ENCODE measurements around the gene OVCA2.

Gene OVCA2

DNA sequence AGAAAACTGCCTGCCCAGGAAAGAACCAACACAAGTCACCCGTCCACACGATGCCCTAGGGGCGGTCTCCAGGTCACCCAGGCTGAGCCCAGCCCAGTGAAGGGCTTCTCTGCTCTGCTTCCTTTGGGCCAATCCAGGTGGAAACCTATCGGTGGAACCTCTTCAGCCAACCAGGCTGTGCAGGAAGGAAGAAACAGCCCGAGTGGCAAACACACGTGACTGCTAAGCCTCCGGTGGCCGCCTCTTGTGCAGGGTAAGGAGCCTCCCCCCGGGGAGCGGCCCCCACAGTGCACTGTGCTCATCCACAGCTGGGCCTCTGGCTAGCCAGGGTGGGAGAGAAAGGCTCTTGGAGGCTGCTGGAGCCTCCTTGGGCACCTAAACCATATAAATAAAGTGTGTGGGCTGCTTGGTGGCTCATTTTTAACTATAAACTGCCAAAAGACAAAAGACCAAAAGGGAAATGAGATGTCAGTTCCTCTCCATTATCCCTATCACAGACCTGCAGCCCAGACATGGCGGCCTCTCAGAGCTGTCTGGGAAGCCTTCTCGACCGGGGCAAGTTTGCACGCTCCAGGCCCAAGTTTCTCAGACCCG lies 19.1 kb upstream of the OVCA2 start:
- TF ChIP-seq, protein P1, sequence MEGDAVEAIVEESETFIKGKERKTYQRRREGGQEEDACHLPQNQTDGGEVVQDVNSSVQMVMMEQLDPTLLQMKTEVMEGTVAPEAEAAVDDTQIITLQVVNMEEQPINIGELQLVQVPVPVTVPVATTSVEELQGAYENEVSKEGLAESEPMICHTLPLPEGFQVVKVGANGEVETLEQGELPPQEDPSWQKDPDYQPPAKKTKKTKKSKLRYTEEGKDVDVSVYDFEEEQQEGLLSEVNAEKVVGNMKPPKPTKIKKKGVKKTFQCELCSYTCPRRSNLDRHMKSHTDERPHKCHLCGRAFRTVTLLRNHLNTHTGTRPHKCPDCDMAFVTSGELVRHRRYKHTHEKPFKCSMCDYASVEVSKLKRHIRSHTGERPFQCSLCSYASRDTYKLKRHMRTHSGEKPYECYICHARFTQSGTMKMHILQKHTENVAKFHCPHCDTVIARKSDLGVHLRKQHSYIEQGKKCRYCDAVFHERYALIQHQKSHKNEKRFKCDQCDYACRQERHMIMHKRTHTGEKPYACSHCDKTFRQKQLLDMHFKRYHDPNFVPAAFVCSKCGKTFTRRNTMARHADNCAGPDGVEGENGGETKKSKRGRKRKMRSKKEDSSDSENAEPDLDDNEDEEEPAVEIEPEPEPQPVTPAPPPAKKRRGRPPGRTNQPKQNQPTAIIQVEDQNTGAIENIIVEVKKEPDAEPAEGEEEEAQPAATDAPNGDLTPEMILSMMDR (conservative IDR thresholded peaks at IDR 0.05; ENCODE audit: control insufficient read depth, insufficient read depth, low read depth, low read length): no peak
- no peak overlapping the region for H3K4me3 ChIP-seq (ENCODE audit: control insufficient read depth, low read depth, low read length)
- DNase-seq (ENCODE audit: low read depth): no peak

GRCh38 chr17:2023256-2023655 lies 18.6 kb upstream of the OVCA2 start:
- H3K4me3 ChIP-seq (ENCODE audit: control insufficient read depth, low read depth, low read length): no peak overlapping the region
- no peak for DNase-seq (ENCODE audit: low read depth)
- TF ChIP-seq, protein P1 (conservative IDR thresholded peaks at IDR 0.05; ENCODE audit: control insufficient read depth, insufficient read depth, low read depth, low read length): no peak

DNA sequence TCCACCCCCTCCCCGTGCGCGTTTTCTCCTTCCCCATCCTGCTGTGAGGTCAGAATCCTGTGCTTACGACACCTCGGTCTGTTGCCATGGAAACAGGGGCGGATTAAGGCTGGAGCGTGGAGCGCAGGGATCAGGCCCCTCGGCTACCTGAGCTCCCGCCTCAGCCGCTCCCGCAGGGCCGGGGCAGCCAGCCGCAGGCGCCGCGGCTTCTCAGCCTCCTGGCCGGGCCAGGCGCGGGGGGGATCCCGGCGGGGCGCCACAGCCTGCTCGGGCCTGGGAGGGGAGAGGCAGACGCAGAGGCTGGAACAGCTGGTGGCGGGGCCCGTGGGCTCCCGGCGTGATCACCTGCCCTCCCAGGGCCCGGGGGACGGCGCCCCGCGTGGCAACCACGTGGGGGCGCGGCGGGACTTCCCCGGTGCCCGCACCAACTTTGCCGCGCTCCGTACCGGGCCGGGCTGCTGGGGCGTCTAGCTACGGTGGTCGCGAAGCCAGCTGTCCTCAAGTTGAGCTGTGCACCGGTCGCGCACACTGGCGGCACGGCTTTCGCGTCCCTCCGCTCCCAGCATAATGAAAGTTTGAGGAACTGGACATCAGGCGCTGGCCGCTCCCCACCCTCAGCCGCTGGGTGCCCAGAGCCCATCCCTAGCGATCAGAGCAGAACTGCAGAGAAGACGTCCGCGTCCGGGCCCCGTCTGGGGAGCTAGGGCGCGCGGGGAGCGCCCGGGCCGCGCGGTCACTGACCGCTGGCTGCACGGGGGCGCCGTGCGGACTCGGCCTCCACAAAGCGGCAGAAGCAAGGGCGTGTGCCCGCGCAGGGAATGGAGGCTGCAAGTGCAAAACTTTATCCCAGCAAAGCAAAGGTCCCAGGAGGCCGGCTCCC lies 17.9 kb upstream of the OVCA2 start:
- TF ChIP-seq, protein P1 (conservative IDR thresholded peaks at IDR 0.05; ENCODE audit: control insufficient read depth, insufficient read depth, low read depth, low read length): no peak
- DNase-seq (ENCODE audit: low read depth): peak; percentile 51
- no peak overlapping the region for H3K4me3 ChIP-seq (ENCODE audit: control insufficient read depth, low read depth, low read length)

DNA sequence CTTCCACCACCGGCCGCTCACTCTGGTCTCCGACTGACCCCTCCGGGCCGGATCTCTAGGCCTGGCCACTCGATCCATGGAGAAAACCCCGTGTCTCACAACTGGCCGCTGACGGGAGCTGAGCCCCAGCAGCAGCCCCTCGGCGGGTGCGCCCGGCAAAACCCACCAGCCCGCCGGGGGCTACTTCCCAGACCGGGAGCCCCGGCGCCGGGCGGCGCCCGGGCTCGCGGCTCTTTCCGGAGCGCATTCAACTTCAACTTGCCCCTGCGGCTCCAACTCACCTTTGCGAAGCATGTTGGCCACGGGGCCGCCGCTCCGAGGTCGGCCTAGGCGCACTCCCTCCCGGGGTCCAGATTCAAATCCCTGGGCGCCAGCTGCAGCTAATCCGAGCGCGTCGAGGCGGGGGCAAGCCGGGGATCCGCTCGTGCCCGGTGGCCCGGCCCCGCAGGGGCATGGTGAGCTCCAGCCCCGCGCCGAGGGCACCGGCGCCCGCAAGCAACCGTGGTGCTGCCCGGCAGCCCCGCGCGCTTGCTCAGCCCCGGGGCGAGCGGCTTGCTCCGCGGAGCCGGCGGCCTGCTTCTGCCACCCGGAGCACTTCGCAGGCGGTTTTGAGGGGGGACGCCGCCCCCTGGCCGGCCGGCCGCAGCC lies 17.1 kb upstream of the OVCA2 start:
- H3K4me3 ChIP-seq (ENCODE audit: control insufficient read depth, low read depth, low read length): no peak overlapping the region
- DNase-seq (ENCODE audit: low read depth): no peak

DNA sequence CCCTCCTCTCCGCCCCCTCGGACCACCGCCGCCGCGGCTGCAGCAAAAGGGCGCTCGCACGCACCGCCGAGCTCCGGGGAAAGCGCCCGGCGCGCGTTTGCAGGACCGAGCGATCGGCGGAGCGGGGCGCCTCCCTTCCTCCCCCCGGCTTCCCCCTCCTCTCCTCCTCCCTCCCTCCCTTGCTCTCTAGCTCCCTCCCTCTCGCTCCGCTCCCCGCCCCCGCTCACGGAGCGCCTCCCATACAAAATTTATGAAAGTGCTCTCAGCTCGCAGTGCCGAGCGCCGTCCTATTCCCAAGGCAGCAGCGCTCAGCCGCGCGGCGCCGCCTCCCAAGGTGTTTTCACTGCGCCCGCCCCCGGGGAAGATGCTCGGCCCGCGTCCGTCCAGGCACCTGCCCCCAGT lies 16.6 kb upstream of the OVCA2 start, which contains the start of gene RTN4RL1:
RTN4RL1 (minus strand) TSS at position 115 of the 402 bp plus-strand sequence. CDS start 469 bp downstream, outside the sequence.
- peak within 1 kb of the TSS; percentile 32 for H3K4me3 ChIP-seq (ENCODE audit: control insufficient read depth, low read depth, low read length)
- TF ChIP-seq, protein P1 (conservative IDR thresholded peaks at IDR 0.05; ENCODE audit: control insufficient read depth, insufficient read depth, low read depth, low read length): no peak
- DNase-seq (ENCODE audit: low read depth): peak; percentile 51

More for the DNA sequence above, 17.1 kb upstream of the OVCA2 start:
- TF ChIP-seq, protein P1 (conservative IDR thresholded peaks at IDR 0.05; ENCODE audit: control insufficient read depth, insufficient read depth, low read depth, low read length): no peak

GRCh38 chr17:2025622-2026309 lies 16.1 kb upstream of the OVCA2 start:
- DNase-seq (ENCODE audit: low read depth): peak; percentile 65
- H3K4me3 ChIP-seq (ENCODE audit: control insufficient read depth, low read depth, low read length): peak overlapping the region; percentile 32
- TF ChIP-seq, protein P1 (conservative IDR thresholded peaks at IDR 0.05; ENCODE audit: control insufficient read depth, insufficient read depth, low read depth, low read length): peak; percentile 80
